GM12872 (cell line): ENCODE data around the gene EHD3.

Experiments
- TF ChIP-seq, protein P1 (sequence below): IDR thresholded peaks from 3 replicates; pipeline ENCODE4 v1.5.1; 2011; ENCODE audit warnings: low read depth, mild to moderate bottlenecking, low read length, moderate library complexity; ENCODE audit not compliant: insufficient read depth

The EHD3 gene

GRCh38 chr2:31260870-31261269 is 26.9 kb downstream of the EHD3 start:
- TF ChIP-seq, protein P1, sequence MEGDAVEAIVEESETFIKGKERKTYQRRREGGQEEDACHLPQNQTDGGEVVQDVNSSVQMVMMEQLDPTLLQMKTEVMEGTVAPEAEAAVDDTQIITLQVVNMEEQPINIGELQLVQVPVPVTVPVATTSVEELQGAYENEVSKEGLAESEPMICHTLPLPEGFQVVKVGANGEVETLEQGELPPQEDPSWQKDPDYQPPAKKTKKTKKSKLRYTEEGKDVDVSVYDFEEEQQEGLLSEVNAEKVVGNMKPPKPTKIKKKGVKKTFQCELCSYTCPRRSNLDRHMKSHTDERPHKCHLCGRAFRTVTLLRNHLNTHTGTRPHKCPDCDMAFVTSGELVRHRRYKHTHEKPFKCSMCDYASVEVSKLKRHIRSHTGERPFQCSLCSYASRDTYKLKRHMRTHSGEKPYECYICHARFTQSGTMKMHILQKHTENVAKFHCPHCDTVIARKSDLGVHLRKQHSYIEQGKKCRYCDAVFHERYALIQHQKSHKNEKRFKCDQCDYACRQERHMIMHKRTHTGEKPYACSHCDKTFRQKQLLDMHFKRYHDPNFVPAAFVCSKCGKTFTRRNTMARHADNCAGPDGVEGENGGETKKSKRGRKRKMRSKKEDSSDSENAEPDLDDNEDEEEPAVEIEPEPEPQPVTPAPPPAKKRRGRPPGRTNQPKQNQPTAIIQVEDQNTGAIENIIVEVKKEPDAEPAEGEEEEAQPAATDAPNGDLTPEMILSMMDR, result no peak

DNA sequence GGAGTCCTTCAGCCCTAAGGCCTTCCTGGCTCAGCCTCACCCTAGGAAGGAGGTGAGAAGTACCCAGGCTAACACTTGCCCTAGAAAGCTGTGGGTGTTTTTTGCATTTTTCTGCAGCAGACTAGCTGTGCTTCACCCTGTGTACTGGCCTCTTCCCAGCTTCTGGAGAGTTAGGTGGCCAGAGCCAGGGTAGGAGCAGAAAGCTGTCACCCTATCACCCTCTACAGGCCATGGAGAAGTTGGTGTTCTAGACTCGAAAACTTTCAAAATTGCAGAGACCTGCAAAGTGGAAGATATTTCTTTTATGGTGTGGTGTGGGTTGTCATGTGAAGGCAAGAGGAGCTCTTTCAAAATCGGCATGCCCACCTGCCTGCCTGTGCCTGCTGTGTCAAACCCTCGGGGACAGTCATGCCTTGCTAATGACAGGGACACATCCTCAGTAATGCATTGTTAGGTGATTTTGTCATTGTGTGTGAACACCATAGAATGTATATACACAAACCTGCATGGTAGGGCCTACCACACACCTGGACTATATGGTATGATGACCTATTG is 29.8 kb downstream of the EHD3 start:
- TF ChIP-seq, protein P1, result peak; percentile 25; the same call in 1 of the 3 replicates

DNA sequence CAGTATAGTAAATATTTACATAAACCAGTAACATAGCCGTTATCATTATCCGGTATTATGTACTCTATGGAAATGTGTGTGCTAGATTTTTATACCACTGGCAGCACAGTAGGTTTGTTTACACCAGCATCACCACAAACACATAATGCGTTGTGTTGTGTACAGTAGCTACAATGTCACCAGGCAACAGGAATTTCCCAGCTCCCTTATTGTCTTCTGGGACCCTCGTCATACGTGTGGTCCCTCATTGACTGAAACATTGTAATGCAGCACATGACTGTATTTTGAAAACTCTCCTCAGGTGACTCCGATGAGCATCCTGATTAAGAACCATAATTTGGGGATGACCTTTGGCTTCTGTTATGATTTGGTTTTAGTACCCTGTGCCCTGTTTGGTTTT is 31.3 kb downstream of the EHD3 start:
- TF ChIP-seq, protein P1, result no peak

- TF ChIP-seq, protein P1, result no peak
Observed at GRCh38 chr2:31266804-31267203, 32.9 kb downstream of the EHD3 start.

GRCh38 chr2:31267437-31268120 is 33.6 kb downstream of the EHD3 start:
- TF ChIP-seq, protein P1, result no peak

DNA sequence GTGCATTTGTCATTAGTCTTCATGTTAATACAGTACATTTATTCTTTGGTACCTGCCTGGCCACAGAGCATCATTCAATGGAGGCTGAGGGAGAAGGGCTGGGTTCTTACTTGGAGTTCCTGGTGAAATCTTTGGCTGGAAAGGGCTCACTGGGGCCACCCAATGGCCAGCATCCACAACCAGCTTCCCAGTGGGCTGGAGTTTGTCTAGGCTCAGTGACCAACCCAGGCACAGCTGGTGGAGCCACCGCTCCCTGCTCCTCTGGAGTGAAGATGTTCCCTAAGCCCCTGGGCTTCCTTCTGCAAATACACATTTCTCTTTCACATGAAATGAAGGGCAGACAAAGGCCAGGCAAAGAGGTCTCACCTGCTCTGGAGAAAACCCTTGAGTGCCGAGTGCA is 34.4 kb downstream of the EHD3 start:
- TF ChIP-seq, protein P1, result no peak

GRCh38 chr2:31269087-31269486 is 35.1 kb downstream of the EHD3 start:
- TF ChIP-seq, protein P1, result no peak
